Loucy (cell line): ENCODE results near the gene SDK1.

Experiments used
- CTCF ChIP-seq: fragments of 200-600 bp; sonication (generic); conservative IDR thresholded peaks from 2 replicates; pipeline ENCODE4 v1.5.1; 2014; ENCODE audit warnings: mild to moderate bottlenecking, antibody characterized with exemption, low read length
- EZH2phosphoT487 ChIP-seq: fragments of 200-600 bp; IDR thresholded peaks from 2 replicates; pipeline ENCODE4 v1.6.1; 2018; ENCODE audit warnings: antibody characterized with exemption, mild to moderate bottlenecking, moderate library complexity, borderline replicate concordance

DNA sequence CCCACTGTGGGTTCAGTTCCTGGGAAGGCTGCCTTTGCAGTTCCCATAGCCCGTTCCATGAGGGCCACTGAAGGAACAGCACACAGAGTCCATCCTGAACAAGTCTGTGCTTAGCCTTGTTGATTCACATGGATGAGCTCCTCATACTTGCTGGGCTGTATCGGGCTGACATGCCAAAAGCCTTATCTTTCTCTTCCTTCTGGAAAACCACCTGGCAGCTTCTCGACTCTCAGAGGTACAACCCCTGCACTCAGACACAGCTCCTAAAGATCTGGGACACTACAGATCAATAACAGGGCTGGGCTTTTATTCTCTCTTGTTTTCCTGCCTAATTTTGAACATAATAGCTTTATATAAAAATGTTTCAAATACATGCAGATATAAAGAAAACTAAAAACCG is 667.2 kb downstream of the SDK1 start:
- TF ChIP-seq CTCF (no peak), EZH2phosphoT487 (no peak)
